ENCODE measurements around the gene RALY. TPM values are rescaled to one million over a fixed set of nuclear protein-coding genes. Genes with fewer than 3 reads are reported as not detected.

Gene RALY
- total and polyA plus RNA-seq, 2 of the 4 experiments (the other 2 are of a cell fraction): 46.2 to 115 TPM

DNA sequence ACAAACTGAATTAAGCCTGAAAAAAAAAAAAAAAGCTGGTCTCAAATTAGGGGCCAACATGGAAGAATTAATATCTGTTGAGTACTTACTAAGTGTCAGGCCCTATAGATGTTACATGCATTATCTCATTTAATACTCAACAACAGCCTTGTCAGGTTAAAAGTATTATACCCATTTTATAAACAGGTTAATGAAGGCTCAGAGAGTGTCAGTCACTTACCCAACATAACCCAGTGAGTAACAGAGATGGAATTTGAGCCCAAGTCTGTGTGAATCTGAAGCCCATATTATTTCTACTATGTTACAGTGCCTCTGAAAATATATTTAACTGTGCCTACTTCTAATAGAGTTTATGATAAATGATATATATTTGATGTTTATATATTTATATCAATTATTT is 129.6 kb downstream of the RALY start:
- no peak overlapping the region for H2AK5ac ChIP-seq (ENCODE audit: low read depth, low read length)
- H3K4ac ChIP-seq (ENCODE audit: low read depth, low read length): no peak overlapping the region
- H2BK20ac ChIP-seq (ENCODE audit: low read depth, low read length): no peak overlapping the region
- no peak overlapping the region for H2AK9ac ChIP-seq (replicated peaks; ENCODE audit: low read depth, low read length, poor library complexity)
- no peaks in the 10 kb centered on the region for H4K20me1 ChIP-seq (ENCODE audit: insufficient read depth, low read length)
- H4K91ac ChIP-seq (ENCODE audit: insufficient read depth, low read depth, low read length): no peak overlapping the region
- no peak overlapping the region for H3K4me3 ChIP-seq (ENCODE audit: insufficient read depth, low read depth, low read length)
- H2BK120ac ChIP-seq (ENCODE audit: low read depth, low read length): no peak overlapping the region
- ChIA-PET CTCF (interaction anchor here (0.7 kb wide), 1 partner anchor 58 kb away, joined by 3 read pairs; no protein-coding TSS in a partner anchor), POLR2A (ENCODE audit: unreplicated experiment) (interaction anchor here (0.6 to 0.8 kb wide), 2 partner anchors 10 to 729 kb away, joined by 4 to 16 read pairs; no protein-coding TSS in a partner anchor)
- no peak overlapping the region for H3K4me2 ChIP-seq (ENCODE audit: low read depth, low read length)
- H4K8ac ChIP-seq (ENCODE audit: low read depth in 2 of 2, low read length in 2 of 2): no peak overlapping the region
- H3K56ac ChIP-seq (ENCODE audit: extremely low read depth, insufficient read depth, low read length): no peak overlapping the region
- in situ Hi-C loops (cut with MboI; ENCODE audit: low sequenced_read_pairs): no loop called here
- H4K5ac ChIP-seq (ENCODE audit: low read depth, low read length): no peak overlapping the region
- H3K4me1 ChIP-seq (ENCODE audit: control insufficient read depth, insufficient read depth, low read length): no peaks in the 10 kb centered on the region
- H3K9me1 ChIP-seq (ENCODE audit: insufficient read depth, low read length): no peaks in the 10 kb centered on the region
- H3K23ac ChIP-seq (ENCODE audit: low read depth, low read length): no peak overlapping the region
- dilution Hi-C loops (cut with HindIII; ENCODE audit: low sequenced_read_pairs, unreplicated experiment): no loop called here
- H2AFZ ChIP-seq (replicated peaks; ENCODE audit: low read length, poor library complexity): no peak overlapping the region
- H2BK5ac ChIP-seq (ENCODE audit: low read depth, low read length, poor library complexity, severe bottlenecking): no peak overlapping the region
- no peak overlapping the region for H2BK15ac ChIP-seq (ENCODE audit: low read depth, low read length)
- DNase-seq: no peak
- peaks cover 6% of the 10 kb centered on the region for H3K27me3 ChIP-seq (ENCODE audit: control insufficient read depth, insufficient read depth, low read length)
- BruUV-seq (replicated peaks): no TSS peak
- no peak overlapping the region for H3K9ac ChIP-seq (ENCODE audit: low read depth, low read length)
- no peak overlapping the region for H3K14ac ChIP-seq (replicated peaks; ENCODE audit: low read depth, low read length)
- no peak for TF ChIP-seq RFX5 (IDR thresholded peaks at IDR 0.05; ENCODE audit: low read depth, low read length)
- TF ChIP-seq MAFK (IDR thresholded peaks at IDR 0.05; ENCODE audit: low read depth, low read length): no peak
- TF ChIP-seq NFE2L2 (IDR thresholded peaks at IDR 0.05; ENCODE audit: low read depth, low read length): no peak
- H3K79me1 ChIP-seq (ENCODE audit: low read depth in 1 of 2, low read length in 2 of 2): no peaks in the 10 kb centered on the region
- H3K27ac ChIP-seq (ENCODE audit: insufficient read depth, low read length): no peak overlapping the region
- H3K36me3 ChIP-seq (ENCODE audit: control insufficient read depth, insufficient read depth, low read length): no peaks in the 10 kb centered on the region
- intact Hi-C loops (cut with micrococcal nuclease): no loop called here
- H3K18ac ChIP-seq (ENCODE audit: low read depth, low read length): no peak overlapping the region
- ATAC-seq (ENCODE audit: low read depth): no peak
- no peaks in the 10 kb centered on the region for H3K9me3 ChIP-seq (ENCODE audit: control insufficient read depth, insufficient read depth, low read length)

Measured in IMR-90 (cell line).